ENCODE measurements around the gene SMAD4. TPM values are rescaled to one million over a fixed set of nuclear protein-coding genes. Genes with fewer than 3 reads are reported as not detected.
A peak's percentile ranks its signal among the peaks of the same experiment; 100 is the strongest.

The SMAD4 gene
- polyA plus RNA-seq, 2 of the 4 experiments (the other 2 are of a cell fraction): 52.1 to 107 TPM

DNA sequence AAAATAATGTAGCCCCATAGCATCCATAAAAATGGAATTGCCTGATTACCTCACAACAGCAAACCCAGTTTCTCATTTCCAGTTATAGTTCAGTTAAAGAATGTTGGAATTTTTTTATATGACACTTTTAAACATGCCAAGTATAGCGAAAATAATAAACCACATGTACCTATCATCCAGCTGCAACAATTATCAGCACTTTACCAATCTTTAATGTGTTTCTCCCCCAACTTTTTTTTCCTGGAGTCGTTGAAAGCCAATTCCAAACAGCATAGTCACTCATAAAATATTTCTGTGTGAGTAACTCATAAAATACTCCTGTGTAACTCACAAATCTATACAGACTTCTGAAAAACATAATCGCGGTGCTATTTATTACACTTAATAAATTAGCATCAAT, 38.1 kb downstream of the SMAD4 start:
- ATAC-seq: no peak
- H3K27ac ChIP-seq: peak overlapping the region in 1 of 2 experiments; percentile 20; a peak in 1 of 6 replicates

DNA sequence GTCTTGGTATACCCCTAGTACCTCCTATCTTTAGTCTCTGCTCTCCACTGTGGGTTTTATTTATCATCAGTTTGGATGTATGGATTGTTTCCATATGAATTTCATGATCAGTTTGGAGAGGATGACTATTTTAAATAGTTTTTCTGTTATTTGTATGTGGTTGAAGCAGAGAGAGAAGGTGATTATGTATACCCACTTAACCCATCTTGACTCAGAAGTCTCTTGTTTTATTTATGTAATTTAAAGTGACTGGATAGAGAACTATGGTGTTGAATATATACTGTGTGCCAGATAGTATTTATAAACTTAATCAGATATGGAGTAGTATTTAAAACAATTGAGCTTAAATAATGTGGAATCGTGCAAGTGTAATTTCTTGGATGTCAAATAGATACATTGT, 39.9 kb downstream of the SMAD4 start:
- H3K4me2 ChIP-seq: no peak overlapping the region; the same call in 2 of the 3 replicates
- no peak overlapping the region for H3K27ac ChIP-seq
- ATAC-seq (no peak), FAIRE-seq (no peak), DNase-seq (ENCODE audit: low read depth in 1 of 2, low spot score in 1 of 2) (no peak)
- WGBS (ENCODE audit: missing lambda C conversion rate): 85% methylated on average over 1 of the region's 1 CpG
- TF ChIP-seq FOSL2 (IDR thresholded peaks at IDR 0.05): no peak
- no peak for TF ChIP-seq FOSL2 (CRISPR knock-in tag; IDR thresholded peaks at IDR 0.05)
- TF ChIP-seq MYC (IDR thresholded peaks at IDR 0.05; ENCODE audit: borderline replicate concordance, low read length): no peak
- TF ChIP-seq, protein P1, sequence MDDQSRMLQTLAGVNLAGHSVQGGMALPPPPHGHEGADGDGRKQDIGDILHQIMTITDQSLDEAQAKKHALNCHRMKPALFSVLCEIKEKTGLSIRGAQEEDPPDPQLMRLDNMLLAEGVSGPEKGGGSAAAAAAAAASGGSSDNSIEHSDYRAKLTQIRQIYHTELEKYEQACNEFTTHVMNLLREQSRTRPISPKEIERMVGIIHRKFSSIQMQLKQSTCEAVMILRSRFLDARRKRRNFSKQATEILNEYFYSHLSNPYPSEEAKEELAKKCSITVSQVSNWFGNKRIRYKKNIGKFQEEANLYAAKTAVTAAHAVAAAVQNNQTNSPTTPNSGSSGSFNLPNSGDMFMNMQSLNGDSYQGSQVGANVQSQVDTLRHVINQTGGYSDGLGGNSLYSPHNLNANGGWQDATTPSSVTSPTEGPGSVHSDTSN (IDR thresholded peaks at IDR 0.05): no peak
- no peak for TF ChIP-seq HOXA7 (CRISPR knock-in tag; IDR thresholded peaks at IDR 0.05)
- no peak for TF ChIP-seq FOXS1 (CRISPR knock-in tag; IDR thresholded peaks at IDR 0.05)
- no peak for TF ChIP-seq ZFP36 (IDR thresholded peaks at IDR 0.05; ENCODE audit: borderline replicate concordance, partially characterized antibody)
- TF ChIP-seq, protein P2, sequence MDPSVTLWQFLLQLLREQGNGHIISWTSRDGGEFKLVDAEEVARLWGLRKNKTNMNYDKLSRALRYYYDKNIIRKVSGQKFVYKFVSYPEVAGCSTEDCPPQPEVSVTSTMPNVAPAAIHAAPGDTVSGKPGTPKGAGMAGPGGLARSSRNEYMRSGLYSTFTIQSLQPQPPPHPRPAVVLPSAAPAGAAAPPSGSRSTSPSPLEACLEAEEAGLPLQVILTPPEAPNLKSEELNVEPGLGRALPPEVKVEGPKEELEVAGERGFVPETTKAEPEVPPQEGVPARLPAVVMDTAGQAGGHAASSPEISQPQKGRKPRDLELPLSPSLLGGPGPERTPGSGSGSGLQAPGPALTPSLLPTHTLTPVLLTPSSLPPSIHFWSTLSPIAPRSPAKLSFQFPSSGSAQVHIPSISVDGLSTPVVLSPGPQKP (IDR thresholded peaks at IDR 0.05; ENCODE audit: low read depth, low read length): no peak
- H3K4me1 ChIP-seq: peaks cover 27% of the 10 kb centered on the region
- ChIA-PET POLR2A (interaction anchor here (0.7 kb wide), 1 partner anchor 102 kb away, joined by 3 read pairs; the partner anchor contains the start of gene ELAC1), CTCF (no interaction called here)
- H3K4me3 ChIP-seq: no peak overlapping the region
- H3K9me3 ChIP-seq: no peaks in the 10 kb centered on the region

More for the DNA sequence above, 38.1 kb downstream of the SMAD4 start:
- no peak overlapping the region for H3K4me3 ChIP-seq
- 47% methylated on average over 4 of the region's 4 CpGs for WGBS (ENCODE audit: missing lambda C conversion rate)
- TF ChIP-seq CHD4 (IDR thresholded peaks at IDR 0.05; ENCODE audit: borderline replicate concordance) (no peak), ESRRA (IDR thresholded peaks at IDR 0.05; ENCODE audit: borderline replicate concordance, low read length) (no peak), MAFK (IDR thresholded peaks at IDR 0.05; ENCODE audit: partially characterized antibody) (no peak), NFE2L2 (conservative IDR thresholded peaks at IDR 0.05; ENCODE audit: low read length) (no peak), ZC3H11A (IDR thresholded peaks at IDR 0.05) (no peak), CBX8 (IDR thresholded peaks at IDR 0.05) (no peak), JUNB (IDR thresholded peaks at IDR 0.05) (peak; percentile 14; the same call in 1 of the 2 replicates)
- TF ChIP-seq, protein P2 (IDR thresholded peaks at IDR 0.05; ENCODE audit: low read depth, low read length): no peak
- TF ChIP-seq, protein P3, sequence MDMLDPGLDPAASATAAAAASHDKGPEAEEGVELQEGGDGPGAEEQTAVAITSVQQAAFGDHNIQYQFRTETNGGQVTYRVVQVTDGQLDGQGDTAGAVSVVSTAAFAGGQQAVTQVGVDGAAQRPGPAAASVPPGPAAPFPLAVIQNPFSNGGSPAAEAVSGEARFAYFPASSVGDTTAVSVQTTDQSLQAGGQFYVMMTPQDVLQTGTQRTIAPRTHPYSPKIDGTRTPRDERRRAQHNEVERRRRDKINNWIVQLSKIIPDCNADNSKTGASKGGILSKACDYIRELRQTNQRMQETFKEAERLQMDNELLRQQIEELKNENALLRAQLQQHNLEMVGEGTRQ (IDR thresholded peaks at IDR 0.05): no peak
- FAIRE-seq: no peak
- CTCF ChIA-PET: no interaction called here
- POLR2A ChIA-PET: no interaction called here
- H3K4me2 ChIP-seq: peak overlapping the region; percentile 51
- no peak for DNase-seq (ENCODE audit: low read depth in 1 of 2, low spot score in 1 of 2)
- H3K4me1 ChIP-seq: peaks cover 27% of the 10 kb centered on the region
- H3K9me3 ChIP-seq: no peaks in the 10 kb centered on the region

DNA sequence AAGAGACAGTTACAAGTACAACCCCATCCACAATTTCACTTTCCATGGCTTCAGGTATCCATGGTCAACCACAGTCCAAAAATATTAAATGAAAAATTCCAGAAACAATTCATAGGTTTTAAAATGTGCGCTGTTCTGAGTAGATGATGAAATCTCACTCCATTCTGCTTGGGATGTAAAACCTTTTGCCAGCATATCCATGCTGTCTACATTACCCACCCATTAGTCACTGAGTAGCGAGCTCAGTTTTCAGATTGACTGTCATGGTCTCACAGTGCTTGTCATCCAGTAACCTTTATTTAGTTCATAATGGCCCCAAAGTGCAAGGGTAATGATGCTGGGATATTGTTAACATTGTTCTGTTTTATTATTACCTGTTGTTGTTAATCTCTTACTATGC, 40.5 kb downstream of the SMAD4 start:
- no peaks in the 10 kb centered on the region for H3K9me3 ChIP-seq
- ChIA-PET CTCF (no interaction called here), POLR2A (interaction anchor here (0.7 kb wide), 1 partner anchor 103 kb away, joined by 3 read pairs; the partner anchor contains the start of gene ELAC1)
- peak; percentile 45 to 50; a peak in 1 of 6 replicates for ATAC-seq
- H3K4me1 ChIP-seq: peaks cover 27% of the 10 kb centered on the region
- no peak overlapping the region for H3K4me3 ChIP-seq
- WGBS (ENCODE audit: missing lambda C conversion rate): 80% methylated on average over 2 of the region's 2 CpGs
- TF ChIP-seq, protein P4, sequence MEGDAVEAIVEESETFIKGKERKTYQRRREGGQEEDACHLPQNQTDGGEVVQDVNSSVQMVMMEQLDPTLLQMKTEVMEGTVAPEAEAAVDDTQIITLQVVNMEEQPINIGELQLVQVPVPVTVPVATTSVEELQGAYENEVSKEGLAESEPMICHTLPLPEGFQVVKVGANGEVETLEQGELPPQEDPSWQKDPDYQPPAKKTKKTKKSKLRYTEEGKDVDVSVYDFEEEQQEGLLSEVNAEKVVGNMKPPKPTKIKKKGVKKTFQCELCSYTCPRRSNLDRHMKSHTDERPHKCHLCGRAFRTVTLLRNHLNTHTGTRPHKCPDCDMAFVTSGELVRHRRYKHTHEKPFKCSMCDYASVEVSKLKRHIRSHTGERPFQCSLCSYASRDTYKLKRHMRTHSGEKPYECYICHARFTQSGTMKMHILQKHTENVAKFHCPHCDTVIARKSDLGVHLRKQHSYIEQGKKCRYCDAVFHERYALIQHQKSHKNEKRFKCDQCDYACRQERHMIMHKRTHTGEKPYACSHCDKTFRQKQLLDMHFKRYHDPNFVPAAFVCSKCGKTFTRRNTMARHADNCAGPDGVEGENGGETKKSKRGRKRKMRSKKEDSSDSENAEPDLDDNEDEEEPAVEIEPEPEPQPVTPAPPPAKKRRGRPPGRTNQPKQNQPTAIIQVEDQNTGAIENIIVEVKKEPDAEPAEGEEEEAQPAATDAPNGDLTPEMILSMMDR (IDR thresholded peaks at IDR 0.05): no peak
- TF ChIP-seq, protein P5, sequence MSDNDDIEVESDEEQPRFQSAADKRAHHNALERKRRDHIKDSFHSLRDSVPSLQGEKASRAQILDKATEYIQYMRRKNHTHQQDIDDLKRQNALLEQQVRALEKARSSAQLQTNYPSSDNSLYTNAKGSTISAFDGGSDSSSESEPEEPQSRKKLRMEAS (IDR thresholded peaks at IDR 0.05): no peak
- TF ChIP-seq, protein P2 (IDR thresholded peaks at IDR 0.05; ENCODE audit: low read depth, low read length): no peak
- TF ChIP-seq GATA3 (IDR thresholded peaks at IDR 0.05; ENCODE audit: borderline replicate concordance) (no peak), SREBF2 (IDR thresholded peaks at IDR 0.05) (no peak), ZC3H11A (IDR thresholded peaks at IDR 0.05) (no peak), RARB (CRISPR knock-in tag; IDR thresholded peaks at IDR 0.05) (no peak), JUNB (IDR thresholded peaks at IDR 0.05) (no peak), EP300 (IDR thresholded peaks at IDR 0.05) (no peak), ZFP36 (IDR thresholded peaks at IDR 0.05; ENCODE audit: borderline replicate concordance, partially characterized antibody) (no peak), NFE2L2 (conservative IDR thresholded peaks at IDR 0.05; ENCODE audit: low read length) (no peak), NPAS2 (CRISPR knock-in tag; IDR thresholded peaks at IDR 0.05; ENCODE audit: borderline replicate concordance) (no peak)
- H3K27ac ChIP-seq: peak overlapping the region in 1 of 2 experiments; percentile 52; a peak in 1 of 6 replicates
- H3K4me2 ChIP-seq: peak overlapping the region; percentile 18; the same call in 1 of the 3 replicates
- DNase-seq (ENCODE audit: low read depth in 1 of 2, low spot score in 1 of 2): no peak
- no peak for FAIRE-seq
